ENCODE measurements around the gene MYO1B.
A peak's percentile ranks its signal among the peaks of the same experiment; 100 is the strongest.

Gene MYO1B

DNA sequence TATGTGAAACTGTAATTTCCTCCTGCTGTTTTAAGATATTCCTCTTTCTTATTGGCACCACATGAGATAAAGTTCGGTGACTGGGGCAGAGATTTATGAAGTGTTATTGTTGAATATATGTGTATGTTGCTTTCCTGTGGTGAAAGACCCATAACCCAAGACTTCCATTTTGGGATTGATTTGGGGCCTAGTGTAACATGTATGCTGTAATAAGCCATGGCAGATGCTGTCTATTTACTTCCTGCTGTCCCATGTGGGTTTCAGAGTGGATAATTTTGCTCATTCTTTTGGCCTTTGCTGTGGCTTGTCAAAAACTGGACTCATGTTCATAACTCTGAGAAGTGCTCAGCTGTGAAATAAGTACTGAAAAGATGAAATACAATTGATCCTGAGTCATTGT is 10.8 kb upstream of the MYO1B start:
- Histone ChIP-seq H3K79me2 (ENCODE audit: low read length) (no peaks in the 10 kb centered on the region), H3K9me3 (ENCODE audit: insufficient read depth, low read length) (no peaks in the 10 kb centered on the region), H3K27ac (ENCODE audit: low read length) (no peak overlapping the region), H3K4me1 (ENCODE audit: low read length) (peaks cover 21% of the 10 kb centered on the region), H4K20me1 (ENCODE audit: insufficient read depth, low read length) (no peaks in the 10 kb centered on the region), H3K9ac (ENCODE audit: low read length) (no peak overlapping the region), H3K4me2 (ENCODE audit: low read length) (no peak overlapping the region), H3K36me3 (replicated peaks; ENCODE audit: low read depth, low read length) (no peaks in the 10 kb centered on the region), H2AFZ (ENCODE audit: low read depth, low read length) (no peak overlapping the region), H3K4me3 (ENCODE audit: low read length) (no peak overlapping the region), H3K27me3 (ENCODE audit: low read depth, low read length) (no peaks in the 10 kb centered on the region)
- TF ChIP-seq, protein P1, sequence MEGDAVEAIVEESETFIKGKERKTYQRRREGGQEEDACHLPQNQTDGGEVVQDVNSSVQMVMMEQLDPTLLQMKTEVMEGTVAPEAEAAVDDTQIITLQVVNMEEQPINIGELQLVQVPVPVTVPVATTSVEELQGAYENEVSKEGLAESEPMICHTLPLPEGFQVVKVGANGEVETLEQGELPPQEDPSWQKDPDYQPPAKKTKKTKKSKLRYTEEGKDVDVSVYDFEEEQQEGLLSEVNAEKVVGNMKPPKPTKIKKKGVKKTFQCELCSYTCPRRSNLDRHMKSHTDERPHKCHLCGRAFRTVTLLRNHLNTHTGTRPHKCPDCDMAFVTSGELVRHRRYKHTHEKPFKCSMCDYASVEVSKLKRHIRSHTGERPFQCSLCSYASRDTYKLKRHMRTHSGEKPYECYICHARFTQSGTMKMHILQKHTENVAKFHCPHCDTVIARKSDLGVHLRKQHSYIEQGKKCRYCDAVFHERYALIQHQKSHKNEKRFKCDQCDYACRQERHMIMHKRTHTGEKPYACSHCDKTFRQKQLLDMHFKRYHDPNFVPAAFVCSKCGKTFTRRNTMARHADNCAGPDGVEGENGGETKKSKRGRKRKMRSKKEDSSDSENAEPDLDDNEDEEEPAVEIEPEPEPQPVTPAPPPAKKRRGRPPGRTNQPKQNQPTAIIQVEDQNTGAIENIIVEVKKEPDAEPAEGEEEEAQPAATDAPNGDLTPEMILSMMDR (IDR thresholded peaks at IDR 0.05; ENCODE audit: low read depth, low read length), result no peak
- TF ChIP-seq EZH2phosphoT487 (IDR thresholded peaks at IDR 0.05; ENCODE audit: low read depth), result no peak

DNA sequence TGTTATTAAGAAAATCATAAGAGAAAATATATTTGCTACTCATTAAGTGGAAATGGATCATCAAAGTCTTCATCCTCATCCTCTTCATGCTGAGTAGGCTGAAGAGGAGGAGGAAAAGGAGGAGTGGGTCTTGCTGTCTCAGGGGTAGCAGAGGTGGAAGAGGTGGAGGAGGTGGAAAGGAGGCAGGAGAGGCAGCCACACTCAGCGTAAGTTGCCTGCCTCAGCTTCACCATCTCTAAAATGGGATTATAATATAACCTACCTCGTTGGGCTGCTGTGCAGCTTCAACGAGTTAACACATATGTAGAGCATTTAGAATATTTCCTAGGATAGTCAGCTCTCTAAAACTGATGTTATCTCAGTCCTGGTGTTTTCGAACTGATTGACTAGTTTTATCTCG is 4.3 kb upstream of the MYO1B start:
- H3K36me3 ChIP-seq (replicated peaks; ENCODE audit: low read depth, low read length), result no peaks in the 10 kb centered on the region
- H3K9me3 ChIP-seq (ENCODE audit: insufficient read depth, low read length), result no peaks in the 10 kb centered on the region
- TF ChIP-seq, protein P1 (IDR thresholded peaks at IDR 0.05; ENCODE audit: low read depth, low read length), result no peak
- TF ChIP-seq EZH2phosphoT487 (IDR thresholded peaks at IDR 0.05; ENCODE audit: low read depth), result no peak
- H3K4me2 ChIP-seq (ENCODE audit: low read length), result no peak overlapping the region
- no peak overlapping the region for H3K27ac ChIP-seq (ENCODE audit: low read length)
- no peaks in the 10 kb centered on the region for H4K20me1 ChIP-seq (ENCODE audit: insufficient read depth, low read length)
- no peak overlapping the region for H2AFZ ChIP-seq (ENCODE audit: low read depth, low read length)
- no peaks in the 10 kb centered on the region for H3K79me2 ChIP-seq (ENCODE audit: low read length)
- no peak overlapping the region for H3K4me3 ChIP-seq (ENCODE audit: low read length)
- peaks cover 14% of the 10 kb centered on the region for H3K4me1 ChIP-seq (ENCODE audit: low read length)
- no peak overlapping the region for H3K9ac ChIP-seq (ENCODE audit: low read length)
- no peaks in the 10 kb centered on the region for H3K27me3 ChIP-seq (ENCODE audit: low read depth, low read length)

DNA sequence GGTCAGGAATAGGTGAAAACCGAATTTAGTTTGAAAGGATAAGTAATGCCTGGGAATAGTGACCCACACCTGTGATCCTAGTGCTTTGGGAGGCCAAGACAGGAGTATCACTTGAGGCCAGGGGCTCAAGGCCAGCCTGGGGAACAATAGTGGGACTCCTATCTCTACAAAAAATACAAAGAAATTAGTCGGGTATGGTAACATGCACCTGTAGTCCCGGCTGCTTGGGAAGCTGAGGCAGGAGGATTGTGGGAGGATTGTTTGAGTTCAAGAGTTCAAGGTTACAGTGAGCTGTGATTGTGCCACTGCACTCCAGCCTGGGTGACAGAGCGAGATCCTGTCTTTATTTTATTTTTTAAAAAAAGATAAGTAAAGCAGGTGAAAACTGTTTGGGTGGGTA is 3.8 kb upstream of the MYO1B start:
- TF ChIP-seq EZH2phosphoT487 (IDR thresholded peaks at IDR 0.05; ENCODE audit: low read depth), result no peak
- TF ChIP-seq, protein P1 (IDR thresholded peaks at IDR 0.05; ENCODE audit: low read depth, low read length), result no peak
- peaks cover 12% of the 10 kb centered on the region for H3K4me1 ChIP-seq (ENCODE audit: low read length)
- no peaks in the 10 kb centered on the region for H3K9me3 ChIP-seq (ENCODE audit: insufficient read depth, low read length)
- no peak overlapping the region for H2AFZ ChIP-seq (ENCODE audit: low read depth, low read length)
- no peak overlapping the region for H3K4me3 ChIP-seq (ENCODE audit: low read length)
- no peaks in the 10 kb centered on the region for H3K27me3 ChIP-seq (ENCODE audit: low read depth, low read length)
- H3K9ac ChIP-seq (ENCODE audit: low read length), result no peak overlapping the region
- no peaks in the 10 kb centered on the region for H4K20me1 ChIP-seq (ENCODE audit: insufficient read depth, low read length)
- no peak overlapping the region for H3K27ac ChIP-seq (ENCODE audit: low read length)
- H3K4me2 ChIP-seq (ENCODE audit: low read length), result no peak overlapping the region
- no peaks in the 10 kb centered on the region for H3K36me3 ChIP-seq (replicated peaks; ENCODE audit: low read depth, low read length)
- no peaks in the 10 kb centered on the region for H3K79me2 ChIP-seq (ENCODE audit: low read length)

DNA sequence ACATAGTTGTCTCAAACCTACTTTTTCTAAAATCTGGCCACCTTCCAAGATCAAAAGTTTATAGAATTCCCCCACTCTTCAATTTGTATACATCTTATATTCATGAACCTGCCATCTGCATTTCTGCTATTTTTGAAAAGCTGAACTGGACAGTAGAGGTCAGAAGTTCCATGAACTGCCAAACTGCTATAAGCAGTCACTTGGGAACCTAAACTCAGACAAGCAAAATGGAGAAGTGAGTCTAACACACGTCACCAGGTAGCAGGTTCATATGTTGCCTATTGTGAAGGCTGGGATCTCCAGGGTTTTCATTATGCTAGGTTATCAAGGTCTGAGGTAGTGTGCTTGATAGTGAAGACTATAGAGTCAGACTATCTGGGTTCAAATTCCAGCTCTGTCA is 2.0 kb upstream of the MYO1B start:
- TF ChIP-seq EZH2phosphoT487 (IDR thresholded peaks at IDR 0.05; ENCODE audit: low read depth), result no peak
- TF ChIP-seq, protein P1 (IDR thresholded peaks at IDR 0.05; ENCODE audit: low read depth, low read length), result peak; percentile 53
- Histone ChIP-seq H3K4me1 (ENCODE audit: low read length) (peaks cover 11% of the 10 kb centered on the region), H3K9me3 (ENCODE audit: insufficient read depth, low read length) (no peaks in the 10 kb centered on the region), H2AFZ (ENCODE audit: low read depth, low read length) (no peak overlapping the region), H3K27ac (ENCODE audit: low read length) (no peak overlapping the region), H3K4me3 (ENCODE audit: low read length) (no peak overlapping the region), H3K36me3 (replicated peaks; ENCODE audit: low read depth, low read length) (no peaks in the 10 kb centered on the region), H4K20me1 (ENCODE audit: insufficient read depth, low read length) (no peaks in the 10 kb centered on the region), H3K4me2 (ENCODE audit: low read length) (no peak overlapping the region), H3K79me2 (ENCODE audit: low read length) (no peaks in the 10 kb centered on the region), H3K9ac (ENCODE audit: low read length) (no peak overlapping the region), H3K27me3 (ENCODE audit: low read depth, low read length) (no peaks in the 10 kb centered on the region)

Data from OCI-LY3 (cell line).